Measurements from ENCODE around the gene ANAPC2. TPM values are rescaled to one million over a fixed set of nuclear protein-coding genes. Genes with fewer than 3 reads are reported as not detected.
A peak's percentile ranks its signal among the peaks of the same experiment; 100 is the strongest.

ANAPC2 gene
- total RNA-seq, 1 donor = 32.9 TPM

DNA sequence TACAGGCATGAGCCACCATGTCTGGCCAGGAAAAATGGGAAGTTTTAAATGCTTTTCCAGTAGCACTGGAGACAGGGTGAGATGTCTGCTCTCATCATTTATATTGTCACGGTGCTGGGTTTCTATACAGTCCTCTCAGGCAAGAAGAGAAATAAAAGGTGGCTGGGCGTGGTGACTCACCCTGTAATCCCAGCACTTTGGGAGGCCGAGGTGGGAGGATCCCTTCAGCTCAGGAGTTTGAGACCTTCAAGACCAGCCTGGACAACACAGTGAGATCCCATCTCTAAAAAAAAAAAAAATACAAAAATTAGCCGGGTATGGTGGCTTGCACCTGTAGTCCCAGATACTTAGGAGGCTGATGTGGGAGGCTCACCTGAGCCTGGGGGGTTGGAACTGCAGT lies 54.2 kb downstream of the ANAPC2 start:
- no peaks in the 10 kb centered on the region for H3K36me3 ChIP-seq (ENCODE audit: insufficient read depth, low read length)
- no peak overlapping the region for H3K4me3 ChIP-seq (ENCODE audit: insufficient read depth, low read length)
- DNase-seq (ENCODE audit: insufficient read length, low spot score, missing footprints) = no peak
- no peaks in the 10 kb centered on the region for H4K20me1 ChIP-seq (ENCODE audit: insufficient read depth, low read length)
- H3K4me2 ChIP-seq (ENCODE audit: insufficient read depth, low read length) = no peak overlapping the region
- H3K27ac ChIP-seq (ENCODE audit: low read depth, low read length) = no peak overlapping the region
- TF ChIP-seq, protein P1, sequence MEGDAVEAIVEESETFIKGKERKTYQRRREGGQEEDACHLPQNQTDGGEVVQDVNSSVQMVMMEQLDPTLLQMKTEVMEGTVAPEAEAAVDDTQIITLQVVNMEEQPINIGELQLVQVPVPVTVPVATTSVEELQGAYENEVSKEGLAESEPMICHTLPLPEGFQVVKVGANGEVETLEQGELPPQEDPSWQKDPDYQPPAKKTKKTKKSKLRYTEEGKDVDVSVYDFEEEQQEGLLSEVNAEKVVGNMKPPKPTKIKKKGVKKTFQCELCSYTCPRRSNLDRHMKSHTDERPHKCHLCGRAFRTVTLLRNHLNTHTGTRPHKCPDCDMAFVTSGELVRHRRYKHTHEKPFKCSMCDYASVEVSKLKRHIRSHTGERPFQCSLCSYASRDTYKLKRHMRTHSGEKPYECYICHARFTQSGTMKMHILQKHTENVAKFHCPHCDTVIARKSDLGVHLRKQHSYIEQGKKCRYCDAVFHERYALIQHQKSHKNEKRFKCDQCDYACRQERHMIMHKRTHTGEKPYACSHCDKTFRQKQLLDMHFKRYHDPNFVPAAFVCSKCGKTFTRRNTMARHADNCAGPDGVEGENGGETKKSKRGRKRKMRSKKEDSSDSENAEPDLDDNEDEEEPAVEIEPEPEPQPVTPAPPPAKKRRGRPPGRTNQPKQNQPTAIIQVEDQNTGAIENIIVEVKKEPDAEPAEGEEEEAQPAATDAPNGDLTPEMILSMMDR (IDR thresholded peaks at IDR 0.05; ENCODE audit: extremely low read depth, low read depth, low read length) = no peak
- no peaks in the 10 kb centered on the region for H3K4me1 ChIP-seq (ENCODE audit: insufficient read depth, low read length)
- no peak overlapping the region for H2AFZ ChIP-seq (ENCODE audit: low read length)
- H3K27me3 ChIP-seq (ENCODE audit: insufficient read depth, low read length) = peaks cover 28% of the 10 kb centered on the region
- H3K79me2 ChIP-seq (ENCODE audit: insufficient read depth, low read length) = peaks cover under 1% of the 10 kb centered on the region
- H3K9me3 ChIP-seq (ENCODE audit: low read depth, low read length) = no peaks in the 10 kb centered on the region

DNA sequence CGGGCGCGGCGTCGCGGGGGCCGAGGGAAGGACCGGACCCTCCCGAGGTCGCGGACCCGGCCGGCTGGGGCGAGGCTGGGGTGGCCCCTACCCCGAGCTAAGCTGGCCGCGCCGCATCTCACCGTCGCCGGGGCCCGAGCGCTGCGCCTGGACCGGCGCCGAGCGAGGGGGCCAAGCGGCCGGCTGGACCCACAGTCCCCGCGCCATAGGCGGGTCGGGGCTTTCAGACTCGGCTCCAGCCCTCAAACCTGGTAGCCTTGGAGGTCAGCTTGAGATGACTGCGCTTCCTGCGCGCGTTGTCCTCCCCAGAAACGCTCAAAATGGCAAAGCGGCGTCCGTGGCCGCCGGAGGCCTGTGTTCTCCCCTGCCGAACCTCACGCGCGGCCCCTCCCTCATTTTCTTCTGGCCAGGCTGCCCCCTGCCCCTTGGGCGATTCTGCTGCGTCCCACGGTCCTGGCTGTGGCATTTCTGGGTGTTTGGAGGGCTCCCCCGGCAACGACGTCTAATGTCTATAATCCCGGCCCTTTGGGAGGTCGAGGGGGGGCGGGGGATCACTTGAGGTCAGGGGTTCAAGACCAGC lies 58.1 kb downstream of the ANAPC2 start:
- no peaks in the 10 kb centered on the region for H3K27me3 ChIP-seq (ENCODE audit: insufficient read depth, low read length)
- H3K79me2 ChIP-seq (ENCODE audit: insufficient read depth, low read length) = peaks cover 25% of the 10 kb centered on the region
- DNase-seq (ENCODE audit: insufficient read length, low spot score, missing footprints) = no peak
- TF ChIP-seq, protein P1 (IDR thresholded peaks at IDR 0.05; ENCODE audit: extremely low read depth, low read depth, low read length) = no peak
- peaks cover 9% of the 10 kb centered on the region for H4K20me1 ChIP-seq (ENCODE audit: insufficient read depth, low read length)
- H3K4me3 ChIP-seq (ENCODE audit: insufficient read depth, low read length) = peak overlapping the region; percentile 78
- peak overlapping the region; percentile 97 for H3K4me2 ChIP-seq (ENCODE audit: insufficient read depth, low read length)
- H3K9me3 ChIP-seq (ENCODE audit: low read depth, low read length) = no peaks in the 10 kb centered on the region
- peak overlapping the region; percentile 76 for H2AFZ ChIP-seq (ENCODE audit: low read length)
- H3K4me1 ChIP-seq (ENCODE audit: insufficient read depth, low read length) = peaks cover 15% of the 10 kb centered on the region
- H3K36me3 ChIP-seq (ENCODE audit: insufficient read depth, low read length) = no peaks in the 10 kb centered on the region
- no peak overlapping the region for H3K27ac ChIP-seq (ENCODE audit: low read depth, low read length)

DNA sequence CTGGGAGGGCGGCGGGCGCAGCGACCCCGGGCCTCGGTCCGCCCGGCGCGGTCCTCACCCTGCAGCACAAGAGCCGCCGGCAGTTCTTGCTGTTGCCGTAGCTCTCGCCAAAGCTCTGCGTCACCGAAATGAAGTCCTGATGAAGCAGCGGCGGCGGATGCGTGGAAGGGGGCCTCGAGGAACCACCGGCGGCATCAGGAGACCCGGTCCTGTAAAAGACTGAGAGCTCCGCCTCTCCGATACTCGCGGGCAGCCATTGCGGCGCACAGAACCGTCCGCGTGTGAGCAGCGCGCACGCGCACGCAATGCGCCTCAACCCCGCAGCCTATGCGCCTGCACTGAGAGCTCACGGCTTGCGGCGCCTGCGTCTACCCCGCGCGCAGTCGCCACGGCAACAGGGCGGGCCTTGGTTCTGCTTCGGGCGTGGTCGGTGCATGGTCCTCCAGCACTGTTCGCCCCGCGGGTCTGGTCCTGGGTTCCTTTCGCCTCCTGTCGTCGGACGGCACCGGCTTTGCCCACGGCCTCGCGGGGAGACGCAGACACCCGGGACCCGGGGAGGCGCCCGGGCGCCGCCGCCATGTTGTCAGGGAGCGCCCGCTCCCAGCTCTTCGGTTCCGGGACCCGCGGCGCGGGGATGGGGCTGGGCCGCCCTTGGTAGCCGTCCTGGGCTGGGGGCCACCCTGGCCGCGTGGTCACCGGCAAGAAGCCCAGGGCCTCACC lies 58.7 kb downstream of the ANAPC2 start:
- H2AFZ ChIP-seq (ENCODE audit: low read length) = peak overlapping the region; percentile 76
- no peaks in the 10 kb centered on the region for H3K9me3 ChIP-seq (ENCODE audit: low read depth, low read length)
- peak; percentile 100 for DNase-seq (ENCODE audit: insufficient read length, low spot score, missing footprints)
- peak overlapping the region; percentile 51 for H3K27ac ChIP-seq (ENCODE audit: low read depth, low read length)
- H3K4me1 ChIP-seq (ENCODE audit: insufficient read depth, low read length) = peaks cover 15% of the 10 kb centered on the region
- peak overlapping the region; percentile 78 for H3K4me3 ChIP-seq (ENCODE audit: insufficient read depth, low read length)
- TF ChIP-seq, protein P1 (IDR thresholded peaks at IDR 0.05; ENCODE audit: extremely low read depth, low read depth, low read length) = no peak
- H3K36me3 ChIP-seq (ENCODE audit: insufficient read depth, low read length) = no peaks in the 10 kb centered on the region
- peaks cover 25% of the 10 kb centered on the region for H3K79me2 ChIP-seq (ENCODE audit: insufficient read depth, low read length)
- peak overlapping the region; percentile 97 for H3K4me2 ChIP-seq (ENCODE audit: insufficient read depth, low read length)
- peaks cover 9% of the 10 kb centered on the region for H4K20me1 ChIP-seq (ENCODE audit: insufficient read depth, low read length)
- no peaks in the 10 kb centered on the region for H3K27me3 ChIP-seq (ENCODE audit: insufficient read depth, low read length)

DNA sequence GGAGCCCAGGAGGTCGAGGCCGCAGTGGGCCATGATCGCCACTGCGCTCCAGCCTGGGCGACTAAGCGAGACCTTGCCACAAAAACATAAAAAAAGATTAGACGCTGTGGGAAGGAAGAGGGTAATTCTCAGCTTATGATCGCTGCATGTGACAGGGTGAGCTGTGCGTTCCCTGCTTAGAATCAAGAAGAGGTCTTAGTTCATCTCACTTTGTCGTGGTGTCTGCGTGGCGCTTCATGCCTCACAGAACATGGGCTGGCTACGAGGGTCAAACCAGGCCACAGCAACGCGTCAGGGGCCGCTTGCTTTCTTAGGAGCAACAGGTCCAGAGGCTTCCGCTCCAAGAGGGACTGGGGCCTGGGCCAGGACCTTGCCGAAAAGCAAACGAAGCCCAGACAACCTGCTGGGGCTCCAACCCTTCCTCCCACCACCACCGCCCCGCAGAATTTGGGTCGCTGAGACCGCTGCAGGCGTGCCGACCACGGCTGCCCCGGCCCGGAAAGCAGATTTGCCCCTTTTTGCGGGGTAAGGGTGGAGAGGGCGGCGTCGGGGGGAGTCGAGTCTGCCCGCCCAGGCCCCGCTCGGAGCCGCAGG lies 59.4 kb downstream of the ANAPC2 start:
- H2AFZ ChIP-seq (ENCODE audit: low read length) = peak overlapping the region; percentile 76
- H3K4me2 ChIP-seq (ENCODE audit: insufficient read depth, low read length) = peak overlapping the region; percentile 97
- H3K36me3 ChIP-seq (ENCODE audit: insufficient read depth, low read length) = no peaks in the 10 kb centered on the region
- peak; percentile 73 for DNase-seq (ENCODE audit: insufficient read length, low spot score, missing footprints)
- peak overlapping the region; percentile 78 for H3K4me3 ChIP-seq (ENCODE audit: insufficient read depth, low read length)
- TF ChIP-seq, protein P1 (IDR thresholded peaks at IDR 0.05; ENCODE audit: extremely low read depth, low read depth, low read length) = no peak
- no peaks in the 10 kb centered on the region for H3K9me3 ChIP-seq (ENCODE audit: low read depth, low read length)
- H3K79me2 ChIP-seq (ENCODE audit: insufficient read depth, low read length) = peaks cover 25% of the 10 kb centered on the region
- no peaks in the 10 kb centered on the region for H3K27me3 ChIP-seq (ENCODE audit: insufficient read depth, low read length)
- H3K4me1 ChIP-seq (ENCODE audit: insufficient read depth, low read length) = peaks cover 15% of the 10 kb centered on the region
- peak overlapping the region; percentile 51 for H3K27ac ChIP-seq (ENCODE audit: low read depth, low read length)
- H4K20me1 ChIP-seq (ENCODE audit: insufficient read depth, low read length) = peaks cover 14% of the 10 kb centered on the region

Data from osteoblast (primary cell).